Activated CD8-positive, alpha-beta memory T cell treated with anti-CD3 and anti-CD28 coated beads for 1 hour (primary cell): ENCODE measurements around the gene TNFRSF1A.

ENCODE experiments used
- DNase-seq, 2 donors: peaks; one replicate each; pipeline ENCODE4 v3.0.0-alpha.2; 2020; ENCODE audit warnings: low read depth in 1 of 2; ENCODE audit errors: extremely low read depth in 1 of 2

The TNFRSF1A gene

GRCh38 chr12:6341417-6342139, at the start of gene TNFRSF1A:
Gene TNFRSF1A (minus strand): TSS chr12:6342076. CDS start chr12:6341814, 262 bp downstream.
- DNase-seq, result no peak

- DNase-seq, result no peak
Measured at GRCh38 chr12:6391013-6391412, 49.1 kb upstream of the TNFRSF1A start.

GRCh38 chr12:6390084-6390799, 48.4 kb upstream of the TNFRSF1A start:
- DNase-seq, result no peak

- DNase-seq, result no peak
Measured at GRCh38 chr12:6387541-6387940, 45.7 kb upstream of the TNFRSF1A start.

- no peak for DNase-seq
Measured at GRCh38 chr12:6386491-6386890, 44.6 kb upstream of the TNFRSF1A start.

GRCh38 chr12:6386038-6386437, 44.2 kb upstream of the TNFRSF1A start:
- no peak for DNase-seq

- DNase-seq, result no peak
Measured at GRCh38 chr12:6384499-6385436, 42.9 kb upstream of the TNFRSF1A start.

- DNase-seq, result no peak
Measured at GRCh38 chr12:6383572-6384498, 42.0 kb upstream of the TNFRSF1A start, which contains the start of gene LTBR. Gene LTBR (plus strand): TSS chr12:6384162. CDS start chr12:6384359, 197 bp downstream.

- no peak for DNase-seq
Measured at GRCh38 chr12:6382982-6383381, 41.1 kb upstream of the TNFRSF1A start.

GRCh38 chr12:6382371-6382770, 40.5 kb upstream of the TNFRSF1A start:
- DNase-seq, result no peak

GRCh38 chr12:6380141-6381121, 38.6 kb upstream of the TNFRSF1A start:
- no peak for DNase-seq

GRCh38 chr12:6378709-6379472, 37.0 kb upstream of the TNFRSF1A start:
- no peak for DNase-seq

- DNase-seq, result no peak
Measured at GRCh38 chr12:6377667-6377994, 35.8 kb upstream of the TNFRSF1A start.

GRCh38 chr12:6376870-6377666, 35.2 kb upstream of the TNFRSF1A start:
- DNase-seq, result no peak

GRCh38 chr12:6376079-6376869, 34.4 kb upstream of the TNFRSF1A start:
- no peak for DNase-seq

- no peak for DNase-seq
Measured at GRCh38 chr12:6375269-6376078, 33.6 kb upstream of the TNFRSF1A start, which contains the start of gene SCNN1A. Gene SCNN1A (minus strand): TSS chr12:6375563. CDS start chr12:6374783, 780 bp downstream.
